Muscle of arm (tissue), 12 donors: ENCODE measurements around the gene TSPOAP1. TPM values are rescaled to one million over a fixed set of nuclear protein-coding genes. Genes with fewer than 3 reads are reported as not detected.

Experiments
- DNase-seq: peaks from one replicate; pipeline ENCODE4 v3.0.0-alpha.2; 2013
- polyA plus RNA-seq, 12 donors: library from polyadenylated mRNA; unstranded; fragments of 120-200 nt; gene quantifications; one replicate each; pipeline ENCODE4 v1.2.1, GENCODE V29; 2013; ENCODE audit not compliant: insufficient read length in 12 of 12

Gene TSPOAP1
- polyA plus RNA-seq, 12 donors, result 2.1 to 6.8 (median 5.1) TPM; not detected in 1

DNA sequence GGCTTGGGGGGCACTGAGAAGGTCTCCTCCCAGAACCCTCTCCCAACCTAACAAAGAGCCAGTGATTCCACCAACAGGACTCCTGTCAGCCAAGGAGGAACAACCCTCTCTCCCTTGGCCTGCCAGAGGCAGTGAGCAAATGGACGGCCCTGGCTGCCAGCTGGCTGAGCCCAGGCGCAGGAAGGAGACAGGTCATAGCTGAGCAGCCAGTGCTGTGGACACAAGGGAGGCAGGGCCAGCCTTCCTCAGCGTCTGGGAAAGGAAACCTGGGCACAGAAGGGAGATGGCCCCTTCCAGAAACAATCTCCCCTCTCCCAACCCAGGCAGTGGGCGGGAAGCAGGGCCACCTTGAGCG, 50.0 kb downstream of the TSPOAP1 start:
- DNase-seq, result no peak

DNA sequence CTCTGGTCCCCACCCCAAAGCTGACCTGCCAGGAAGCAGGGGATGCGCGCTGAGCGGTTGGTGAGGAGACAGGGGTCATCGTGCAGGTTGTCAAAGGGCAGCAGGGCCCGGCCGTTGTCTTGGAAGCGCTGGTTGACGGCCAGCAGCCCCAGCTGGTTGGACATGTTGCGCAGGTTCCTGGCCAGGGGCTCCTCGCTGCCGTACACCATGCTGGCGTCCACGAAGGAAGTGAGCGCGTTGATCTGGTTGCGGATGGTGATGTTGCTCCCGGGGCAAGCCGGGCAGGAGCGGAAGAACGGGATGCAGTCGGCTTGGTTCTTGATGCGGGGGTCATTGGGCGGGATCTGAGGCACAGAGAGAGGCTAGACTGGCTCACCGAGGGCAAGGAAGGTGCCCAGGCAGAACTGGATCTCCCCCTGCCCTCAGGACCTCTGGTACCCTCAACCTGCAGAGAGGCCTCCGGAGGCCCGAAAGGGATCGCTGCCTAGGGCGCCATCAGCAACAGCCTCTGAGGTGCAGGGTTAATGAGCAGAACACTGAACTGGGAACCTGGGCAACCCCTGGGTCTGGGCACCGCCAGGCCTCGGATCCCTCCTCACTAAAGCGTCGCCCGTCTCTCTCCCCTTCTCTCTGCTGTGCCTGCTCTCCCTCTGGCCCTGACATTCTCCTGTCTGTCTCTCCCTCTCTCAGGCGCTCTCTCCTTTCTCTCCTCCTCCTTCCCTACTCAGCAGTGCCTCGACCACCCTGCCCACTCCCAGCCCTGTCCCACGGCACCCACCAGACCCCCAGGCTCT, 50.6 kb downstream of the TSPOAP1 start:
- DNase-seq, result no peak

DNA sequence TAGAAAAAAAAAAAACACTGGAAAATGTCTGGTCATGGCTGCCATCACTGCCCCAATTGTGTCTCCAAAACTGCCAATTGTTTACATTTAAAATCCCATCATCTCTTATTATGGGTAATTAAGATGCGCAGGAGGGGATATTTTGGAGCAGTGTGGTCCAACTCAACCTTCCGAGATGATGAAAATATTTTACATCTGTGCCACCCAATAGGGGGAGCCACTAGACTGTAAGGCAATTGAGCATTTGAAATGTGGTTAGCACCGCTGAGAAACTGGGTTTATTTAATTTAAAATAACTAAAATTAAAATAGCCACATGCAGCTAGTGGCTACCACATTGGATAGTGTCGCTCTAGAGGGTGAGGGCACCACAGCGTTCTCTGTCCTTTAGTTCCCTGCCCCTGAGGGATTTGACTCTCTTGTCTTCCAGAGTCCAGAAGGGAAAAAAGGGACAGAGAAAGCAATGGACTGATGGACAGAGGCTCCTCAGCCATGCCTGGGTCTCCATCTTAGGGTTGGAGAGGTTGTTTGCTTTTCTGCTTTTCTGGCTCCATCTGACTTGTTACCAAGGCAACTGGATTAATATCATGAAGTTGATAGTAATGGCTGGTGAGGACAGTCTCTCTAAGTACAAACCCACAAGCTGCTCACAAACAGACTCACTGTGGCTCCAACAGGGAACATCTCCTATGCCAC, 51.3 kb downstream of the TSPOAP1 start:
- no peak for DNase-seq

DNA sequence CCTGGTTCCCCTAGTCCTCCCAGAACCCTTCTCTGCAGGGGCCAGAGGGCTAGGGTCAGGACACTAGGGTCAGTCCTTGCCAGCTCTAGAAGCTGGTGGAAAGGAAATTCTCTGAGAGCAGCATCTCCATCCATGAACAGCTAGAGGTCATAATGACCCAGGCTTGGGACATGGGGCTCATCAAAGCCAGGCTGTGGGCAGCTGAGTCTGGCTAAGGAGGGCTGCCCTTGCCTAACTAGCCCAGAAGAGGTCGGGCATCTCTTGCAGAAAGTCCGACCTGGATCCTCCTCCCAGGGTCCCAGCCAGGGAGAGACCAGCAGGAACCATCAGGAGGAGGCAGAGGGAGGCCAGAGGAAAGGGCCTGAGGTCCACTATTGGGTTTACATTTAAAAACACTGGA, 52.2 kb downstream of the TSPOAP1 start:
- no peak for DNase-seq

DNA sequence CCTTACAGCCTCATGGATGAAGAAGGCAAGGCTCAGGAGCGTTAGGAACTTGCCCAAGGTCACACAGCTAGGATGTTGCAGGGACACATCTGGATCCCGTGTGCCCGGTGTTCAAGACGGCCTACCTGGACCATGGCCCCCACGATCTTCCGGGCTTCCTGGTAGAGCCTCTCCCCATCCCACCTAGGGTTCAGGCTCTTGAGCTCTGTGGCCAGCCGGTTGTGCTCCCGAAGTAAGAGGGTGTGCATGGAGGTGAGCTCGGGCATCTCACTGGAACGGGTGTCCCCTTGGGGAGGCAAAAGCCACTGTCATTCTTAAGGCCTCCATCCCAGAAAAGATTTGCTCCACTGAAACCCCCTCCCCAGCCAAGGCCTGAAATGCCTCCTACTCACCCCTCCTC, 53.2 kb downstream of the TSPOAP1 start:
- no peak for DNase-seq

DNA sequence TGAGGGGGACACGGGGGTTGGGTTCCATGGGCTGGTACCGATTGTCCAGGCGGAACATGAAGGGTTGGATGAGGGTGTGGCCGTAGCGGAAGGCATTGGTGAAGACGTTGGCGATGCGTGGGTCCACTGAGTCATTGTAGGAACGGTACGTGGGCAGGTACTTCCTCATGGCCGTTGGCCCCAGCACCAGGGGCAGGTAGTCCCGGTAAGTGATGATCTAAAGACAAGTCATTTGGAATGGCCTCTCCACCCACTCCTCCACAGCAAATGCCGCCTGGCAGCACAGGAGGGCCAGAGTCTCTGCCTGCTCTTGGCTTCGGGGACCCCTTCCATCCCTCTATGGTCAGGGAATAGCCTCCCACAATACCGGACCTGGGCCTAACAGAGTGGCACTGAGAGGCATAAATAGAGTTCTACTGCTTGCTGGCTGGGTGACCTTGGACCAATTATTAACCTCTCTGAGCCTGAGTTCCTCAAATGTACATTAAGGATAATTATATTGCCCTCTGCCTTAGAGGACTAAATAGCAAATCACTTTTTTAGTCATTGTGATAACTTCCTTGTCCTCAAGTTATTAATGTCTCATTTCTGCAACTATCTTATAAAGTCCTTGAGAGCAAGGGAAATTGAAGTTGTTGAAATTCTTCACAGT, 55.0 kb downstream of the TSPOAP1 start:
- DNase-seq, result no peak

DNA sequence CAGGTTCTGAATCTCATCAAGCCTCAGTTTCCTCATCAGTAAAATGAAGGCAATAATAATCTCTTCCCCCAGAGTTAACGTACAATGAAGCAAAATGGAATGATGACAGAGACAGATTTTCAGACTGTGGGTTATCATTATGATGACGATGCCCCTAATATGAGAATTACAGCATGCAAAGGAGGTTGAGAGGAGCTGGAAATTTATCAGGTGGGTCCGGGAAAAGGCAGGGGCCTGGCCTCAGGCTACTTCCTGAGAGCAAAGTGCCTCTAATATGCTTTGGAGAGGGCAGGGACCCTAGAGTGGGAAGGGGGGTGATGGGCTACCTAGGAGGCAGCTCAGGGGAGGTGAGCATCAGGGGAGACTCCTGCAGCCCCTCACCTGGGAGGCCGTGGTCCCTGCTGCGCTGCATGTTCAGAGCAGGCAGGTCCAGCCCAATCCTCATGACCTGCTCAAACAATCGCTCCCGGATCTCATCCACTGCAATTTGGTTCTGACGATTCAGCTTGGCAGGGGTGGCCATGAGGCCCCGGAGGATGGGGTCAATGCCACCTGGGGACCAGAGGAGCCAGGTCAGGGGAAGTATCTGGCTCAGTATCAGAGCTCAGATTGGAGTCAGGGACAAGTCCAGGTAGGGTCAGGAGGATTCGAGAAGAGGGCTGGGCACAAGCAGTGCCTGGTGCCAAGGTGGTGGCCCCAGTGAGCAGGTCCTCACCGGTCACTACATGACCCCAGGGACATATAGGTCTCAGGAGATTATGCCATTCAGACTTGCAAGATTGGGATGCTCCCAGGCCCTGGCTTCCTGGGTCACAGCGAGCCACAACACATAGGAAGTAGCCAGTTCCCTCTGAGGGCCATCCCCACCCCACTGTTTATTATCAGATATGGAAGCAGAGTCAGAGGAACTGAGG, 56.0 kb downstream of the TSPOAP1 start:
- DNase-seq, result no peak

DNA sequence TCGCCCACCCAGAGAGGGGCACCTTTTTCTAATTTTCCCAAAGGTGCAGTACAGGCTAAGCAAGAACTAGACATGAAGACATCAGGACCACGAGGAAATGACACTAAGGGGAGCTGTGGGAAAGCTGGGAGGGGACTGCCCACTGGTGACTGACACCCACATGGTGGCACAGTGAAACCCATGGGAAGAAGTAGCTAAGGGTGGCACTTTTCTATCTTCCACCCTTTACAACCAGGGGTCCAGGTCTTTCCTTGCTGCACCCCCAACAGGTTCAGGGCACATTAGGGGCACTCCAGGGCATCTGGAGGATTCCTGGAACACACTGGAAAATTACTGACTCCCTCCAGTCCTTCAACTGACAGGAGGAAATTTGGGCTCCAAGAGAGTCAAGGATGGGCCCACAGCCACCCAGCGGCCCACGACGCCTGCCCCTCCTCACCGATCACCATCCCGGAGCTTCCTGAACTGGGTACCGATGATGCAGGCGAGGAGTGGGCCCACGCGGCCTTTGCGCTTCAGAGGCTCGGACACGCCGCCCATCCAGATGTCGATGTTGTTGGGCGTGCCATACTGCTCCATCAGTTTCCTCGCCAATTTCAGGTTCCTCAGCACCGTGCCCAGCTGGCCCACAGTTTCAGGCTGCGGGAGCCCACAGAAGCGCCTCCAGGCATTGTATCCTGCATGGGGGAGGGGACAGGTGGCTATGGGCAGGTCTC, 57.2 kb downstream of the TSPOAP1 start:
- DNase-seq, result no peak

DNA sequence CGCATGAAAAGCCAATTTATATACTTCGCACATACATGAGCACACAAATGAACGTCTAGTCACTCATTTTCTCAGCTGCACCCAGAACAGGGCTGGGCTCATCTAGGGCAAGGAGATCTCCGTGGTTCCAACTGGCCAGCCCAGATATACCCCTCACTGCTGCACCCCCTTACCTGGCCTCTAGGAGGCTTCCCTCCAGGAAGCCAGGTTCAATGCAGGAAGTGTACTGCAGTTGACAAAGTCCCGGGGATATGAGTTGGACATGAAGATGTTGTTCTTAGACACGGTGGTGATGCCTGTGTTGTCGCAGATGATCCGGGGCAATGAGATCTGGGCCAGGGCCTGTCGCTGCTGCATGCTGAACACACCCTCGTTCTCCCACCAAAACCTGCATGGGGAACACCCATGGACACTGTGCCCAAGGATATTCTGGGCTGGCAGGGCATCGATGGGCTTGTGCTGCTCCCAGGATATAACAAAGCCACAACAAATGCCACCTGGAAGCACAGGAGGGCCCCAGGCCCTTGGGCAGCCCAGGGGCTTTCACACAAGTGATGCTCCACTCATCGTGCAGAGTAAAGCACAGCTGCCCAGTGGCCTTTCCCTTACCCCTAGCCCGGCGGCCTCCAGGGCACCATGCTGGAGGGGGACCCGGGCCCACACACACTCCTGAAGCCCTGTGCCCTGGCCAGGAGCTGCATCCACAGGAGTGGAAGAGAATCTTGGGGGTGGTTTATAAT, 57.9 kb downstream of the TSPOAP1 start:
- no peak for DNase-seq

DNA sequence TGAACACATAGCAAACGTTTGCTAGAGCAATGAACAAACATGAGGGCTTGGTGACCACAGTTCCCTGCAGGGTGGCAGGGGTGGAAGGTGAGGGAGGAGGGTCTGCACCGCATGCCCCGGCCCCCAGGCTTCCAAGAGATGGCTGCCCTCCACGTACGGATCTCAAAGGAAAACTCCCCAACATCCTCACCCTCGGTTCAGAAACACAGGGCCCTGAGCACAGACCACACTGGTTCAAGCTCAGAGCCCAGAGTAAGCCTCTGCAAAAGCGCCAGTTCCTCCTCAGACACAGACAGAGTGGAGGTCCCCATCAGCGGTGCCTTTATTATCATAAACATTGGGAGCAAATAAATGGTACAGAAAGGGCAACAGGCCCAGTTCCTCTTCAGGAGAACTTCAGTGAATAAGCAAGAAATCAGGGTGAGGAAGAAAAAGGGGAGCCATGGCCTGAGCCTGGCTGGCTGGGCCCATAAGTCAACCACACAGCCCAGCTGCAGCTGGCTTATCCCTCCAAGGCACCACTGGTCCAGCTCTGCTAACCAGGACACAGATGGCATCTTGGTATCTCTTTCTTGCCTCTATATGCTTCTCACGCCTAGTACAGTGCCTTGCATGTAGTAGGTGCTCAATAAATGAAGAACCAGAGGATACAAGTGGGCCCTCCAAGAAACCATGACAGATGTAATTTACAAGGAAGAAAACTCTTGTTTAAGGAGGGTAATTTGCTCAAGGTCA, 58.9 kb downstream of the TSPOAP1 start:
- DNase-seq, result no peak

DNA sequence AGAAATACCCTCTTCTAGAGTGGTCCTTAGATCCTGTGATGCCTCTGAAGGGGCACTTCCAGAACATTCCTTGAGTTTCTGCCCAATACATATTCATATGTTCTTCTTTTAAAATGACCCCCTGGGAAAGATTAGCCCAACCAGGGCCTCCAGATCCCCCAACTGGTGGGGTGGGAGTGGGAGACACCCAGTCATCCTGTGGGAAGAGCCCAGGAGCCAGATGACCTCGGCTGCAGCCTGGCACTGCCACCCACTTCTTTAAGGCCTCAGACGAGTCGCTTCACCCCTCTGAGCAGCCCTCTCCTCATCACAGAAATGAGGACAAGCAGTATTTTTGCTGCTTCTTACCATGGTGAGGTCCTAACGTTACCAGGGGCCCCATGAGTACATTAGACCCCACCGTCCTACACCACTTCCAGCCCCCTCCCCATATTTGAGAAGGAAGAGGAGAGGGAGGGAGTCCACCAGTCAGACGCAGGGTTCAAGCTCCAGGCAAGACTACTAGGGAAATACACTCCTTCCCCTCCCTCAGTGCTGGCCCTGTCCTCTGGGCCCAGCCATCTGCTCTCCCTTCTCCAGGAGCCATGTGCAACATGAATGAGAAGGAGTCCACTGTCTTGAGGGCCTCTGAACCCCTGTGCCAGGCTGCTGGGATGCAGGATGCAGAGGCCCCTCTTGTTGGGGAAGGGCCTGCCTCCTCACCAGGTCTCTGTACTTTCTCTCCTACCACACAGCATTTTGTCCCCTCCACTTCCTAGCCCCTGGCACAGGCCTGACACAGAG, 59.6 kb downstream of the TSPOAP1 start:
- DNase-seq, result no peak

DNA sequence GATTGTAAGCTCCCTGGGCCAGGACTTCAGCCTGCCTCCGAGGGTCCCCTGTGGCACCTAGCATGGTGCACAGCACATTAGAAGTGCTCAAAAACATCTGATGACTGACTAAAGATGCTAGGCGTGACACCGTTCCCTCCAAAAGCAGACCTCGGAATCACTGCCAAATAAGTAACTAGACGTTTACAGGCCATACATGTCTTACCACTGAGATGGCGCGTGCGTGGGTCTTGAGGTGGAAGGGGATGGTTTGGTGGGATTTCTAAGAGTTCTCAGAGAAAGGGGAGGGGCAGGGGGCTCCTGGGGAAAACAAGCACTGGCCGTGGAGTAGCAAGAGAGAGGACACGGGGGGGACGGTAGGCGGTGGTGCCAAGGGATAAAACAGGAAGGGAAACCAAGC, 60.3 kb downstream of the TSPOAP1 start:
- no peak for DNase-seq

DNA sequence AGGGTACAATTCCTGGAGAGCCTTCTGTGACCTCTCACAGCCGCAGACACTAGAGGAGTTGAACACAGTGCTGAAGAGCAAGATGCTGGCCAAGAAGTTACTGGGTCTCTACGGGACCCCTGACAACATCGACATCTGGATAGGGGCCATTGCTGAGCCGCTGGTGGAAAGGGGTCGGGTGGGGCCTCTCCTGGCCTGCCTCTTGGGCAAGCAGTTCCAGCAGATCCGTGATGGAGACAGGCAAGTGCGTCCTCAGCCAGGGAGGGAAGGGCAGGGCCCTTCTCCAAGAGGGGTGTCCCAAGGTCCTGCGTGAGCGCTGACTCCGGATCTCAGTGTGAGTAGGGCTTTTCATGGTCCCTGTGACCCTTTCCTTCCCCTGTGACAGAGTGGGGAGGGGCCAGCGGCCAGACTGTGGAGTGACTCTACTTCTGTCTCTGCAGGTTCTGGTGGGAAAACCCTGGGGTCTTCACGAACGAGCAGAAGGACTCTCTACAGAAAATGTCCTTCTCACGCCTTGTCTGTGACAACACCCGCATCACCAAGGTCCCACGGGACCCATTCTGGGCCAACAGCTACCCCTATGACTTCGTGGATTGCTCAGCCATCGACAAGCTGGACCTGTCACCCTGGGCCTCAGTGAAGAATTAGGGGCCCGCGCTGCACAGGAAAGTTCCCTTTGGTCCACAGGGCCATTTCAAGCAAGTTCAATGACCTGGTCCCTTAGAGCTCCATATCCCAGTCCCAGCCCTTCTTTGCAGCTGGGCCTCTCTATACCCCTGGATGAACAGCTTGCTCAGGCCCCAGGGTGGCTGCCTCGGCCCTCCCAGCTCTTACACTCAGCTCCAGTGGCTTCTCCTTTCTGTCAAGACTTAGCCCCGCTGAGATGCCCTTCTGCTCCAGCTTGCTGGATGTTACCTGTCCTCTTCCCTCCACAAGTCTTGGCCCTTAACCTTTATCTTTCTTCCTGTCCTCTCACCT, 61.0 kb downstream of the TSPOAP1 start:
- no peak for DNase-seq

DNA sequence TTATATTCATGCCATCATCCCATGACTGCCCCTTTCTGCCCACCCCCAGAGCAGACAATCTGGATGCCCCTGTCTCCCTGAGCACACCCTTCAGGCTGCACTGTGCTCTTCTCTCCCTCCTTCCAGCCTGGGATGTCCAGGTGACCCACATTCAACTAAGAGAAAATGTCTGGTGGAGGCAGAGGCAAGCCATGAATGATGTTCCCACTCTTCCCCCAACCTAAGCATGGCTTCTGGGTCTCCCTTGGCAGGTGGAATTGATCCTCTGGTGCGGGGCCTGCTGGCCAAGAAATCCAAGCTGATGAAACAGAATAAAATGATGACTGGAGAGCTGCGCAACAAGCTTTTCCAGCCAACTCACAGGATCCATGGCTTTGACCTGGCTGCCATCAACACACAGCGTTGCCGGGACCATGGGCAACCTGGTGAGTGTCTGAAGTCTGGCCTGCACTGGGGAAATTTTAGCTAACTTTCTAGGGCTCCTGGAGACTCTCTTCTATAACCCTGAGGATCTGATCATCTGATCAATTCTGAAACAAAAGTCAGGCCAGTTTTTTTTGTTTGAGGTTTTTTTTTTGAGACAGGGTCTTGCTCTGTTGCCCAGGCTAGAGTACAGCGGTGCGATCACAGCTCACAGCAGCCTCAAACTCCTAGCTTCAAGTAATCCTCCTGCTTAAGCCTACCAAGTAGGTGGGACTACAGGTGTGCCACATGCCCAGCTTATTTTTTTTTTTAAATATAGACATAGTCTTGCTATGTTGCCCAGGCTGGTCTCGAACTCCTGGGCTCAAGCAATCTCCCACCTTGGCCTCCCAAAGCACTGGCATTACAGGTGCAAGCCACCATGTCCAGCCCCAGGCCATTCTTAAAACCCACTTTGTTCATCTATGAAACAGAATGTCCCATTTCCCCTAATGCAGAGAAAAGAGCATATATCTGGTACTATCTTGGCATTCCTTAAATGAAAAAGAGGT, 62.4 kb downstream of the TSPOAP1 start:
- no peak for DNase-seq

DNA sequence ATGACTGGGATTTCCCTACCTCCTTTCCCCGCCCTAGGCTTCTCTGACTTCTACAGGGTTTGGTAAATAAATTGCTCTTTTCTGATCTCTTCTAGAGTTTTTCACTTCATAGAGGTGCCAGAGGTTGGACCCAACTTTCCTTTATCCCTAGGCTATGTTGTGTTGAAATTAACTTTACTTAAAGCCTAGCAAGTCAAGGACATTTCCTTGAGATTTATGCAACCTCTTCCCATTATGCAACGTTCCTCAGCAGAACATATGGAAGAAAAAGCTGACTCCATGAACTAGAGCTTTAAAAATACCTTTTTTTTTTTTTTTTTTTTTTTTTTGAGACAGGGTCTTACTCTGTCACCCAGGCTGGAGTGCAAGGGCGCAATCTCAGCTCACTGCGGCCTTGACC, 63.3 kb downstream of the TSPOAP1 start:
- no peak for DNase-seq

DNA sequence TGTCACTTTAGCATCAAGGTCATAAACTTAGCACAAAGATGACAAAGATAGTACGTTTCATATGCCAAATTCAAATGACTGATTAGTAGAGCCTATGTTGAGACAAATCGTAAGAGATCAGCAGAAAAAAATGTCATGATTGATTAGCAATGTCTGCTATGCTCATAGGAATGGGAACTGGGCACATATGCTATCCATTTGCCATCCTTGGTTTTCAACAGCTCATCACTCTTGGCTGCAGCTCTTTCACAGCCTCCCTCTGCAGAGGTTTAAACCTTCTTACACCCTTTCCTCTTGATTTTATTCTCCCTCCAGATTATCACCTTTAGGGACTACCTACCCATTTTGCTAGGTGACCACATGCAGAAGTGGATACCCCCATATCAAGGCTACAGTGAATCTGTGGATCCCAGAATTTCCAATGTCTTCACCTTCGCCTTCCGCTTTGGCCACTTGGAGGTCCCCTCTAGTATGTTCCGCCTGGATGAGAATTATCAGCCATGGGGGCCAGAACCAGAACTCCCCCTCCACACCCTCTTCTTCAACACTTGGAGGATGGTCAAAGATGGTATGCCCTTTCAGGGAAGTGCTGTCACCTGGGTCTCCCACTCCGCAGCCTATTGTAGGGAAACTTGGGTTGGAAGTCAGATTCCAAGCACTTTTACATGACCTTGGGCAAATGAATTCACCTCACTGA, 64.0 kb downstream of the TSPOAP1 start:
- DNase-seq, result no peak
